Body of pancreas (tissue), 4 donors: Measurements from ENCODE around the gene CSTF1. TPM values are rescaled to one million over a fixed set of nuclear protein-coding genes. Genes with fewer than 3 reads are reported as not detected.

ENCODE experiments used
- ATAC-seq: fragments of 150-250 bp; one replicate; pipeline ENCODE4 v1.9.1; 2016
- DNase-seq, 4 donors: peaks; one replicate each; pipeline ENCODE4 v3.0.0-alpha.2; 2019
- H3K27ac ChIP-seq, 4 donors: fragments of 200-600 bp; sonication (generic); 1 replicate in 3 of 4; 2 replicates in 1 of 4; pipeline versions ENCODE4 v1.5.1 to v1.6.1; 2016 to 2019; ENCODE audit warnings: mild to moderate bottlenecking in 1 of 4, mixed read lengths in 1 of 4, moderate library complexity in 1 of 4
- H3K27me3 ChIP-seq, 2 donors: fragments of 200-600 bp; sonication (generic); one replicate each; pipeline ENCODE4 v1.6.0; 2016; ENCODE audit warnings: mild to moderate bottlenecking in 1 of 2
- H3K36me3 ChIP-seq, 2 donors: fragments of 200-600 bp; sonication (generic); replicated peaks in 1 of 2; 2 replicates each; pipeline ENCODE4 v1.5.1; 2016; ENCODE audit warnings: low read depth in 2 of 2; ENCODE audit not compliant: insufficient read depth in 1 of 2
- H3K4me1 ChIP-seq: fragments of 200-600 bp; sonication (generic); one replicate; pipeline ENCODE4 v1.6.0; 2016
- H3K4me3 ChIP-seq, 2 donors: fragments of 200-600 bp; sonication (generic); 1 replicate in 1 of 2; 2 replicates in 1 of 2; pipeline ENCODE4 v1.5.1; 2016 to 2019
- H3K9me3 ChIP-seq, 3 donors: fragments of 200-600 bp; sonication (generic); 1 replicate in 2 of 3; 2 replicates in 1 of 3; pipeline ENCODE4 v1.5.1; 2016
- POLR2A ChIP-seq, 3 donors: fragments of 450-650 bp; IDR thresholded peaks; one replicate each; pipeline ENCODE4 v1.6.1; 2016; ENCODE audit warnings: antibody characterized with exemption in 3 of 3, mild to moderate bottlenecking in 2 of 3
- WGBS, 2 donors: methylation state at CpG; one replicate each; pipeline ENCODE4 v1.1.5; 2017; 5-methylcytosine and 5-hydroxymethylcytosine counted together
- intact Hi-C: fragments of 100-400 bp; cut with DNase I; formaldehyde crosslinking; loops from one replicate; pipeline ENCODE4 v1.15.1; 2023
- total RNA-seq, 2 donors: library from RNA; depleted of rRNA; stranded (reverse); fragments of >200 nt; gene quantifications; one replicate each; pipeline ENCODE4 v1.1.0, GENCODE V29; 2016
- TF ChIP-seq, protein P1 (sequence below), 7 experiments: fragments of 450-650 bp in 4 of 7; fragments of 200-600 bp in 3 of 7; sonication (generic) in 3 of 7; IDR thresholded peaks; one replicate each; pipeline ENCODE4 v1.5.1; 2016 to 2019; ENCODE audit warnings: antibody characterized with exemption in 7 of 7

CSTF1 gene
- 10 to 100 TPM; 12.2 to 14.5 TPM for total RNA-seq

DNA sequence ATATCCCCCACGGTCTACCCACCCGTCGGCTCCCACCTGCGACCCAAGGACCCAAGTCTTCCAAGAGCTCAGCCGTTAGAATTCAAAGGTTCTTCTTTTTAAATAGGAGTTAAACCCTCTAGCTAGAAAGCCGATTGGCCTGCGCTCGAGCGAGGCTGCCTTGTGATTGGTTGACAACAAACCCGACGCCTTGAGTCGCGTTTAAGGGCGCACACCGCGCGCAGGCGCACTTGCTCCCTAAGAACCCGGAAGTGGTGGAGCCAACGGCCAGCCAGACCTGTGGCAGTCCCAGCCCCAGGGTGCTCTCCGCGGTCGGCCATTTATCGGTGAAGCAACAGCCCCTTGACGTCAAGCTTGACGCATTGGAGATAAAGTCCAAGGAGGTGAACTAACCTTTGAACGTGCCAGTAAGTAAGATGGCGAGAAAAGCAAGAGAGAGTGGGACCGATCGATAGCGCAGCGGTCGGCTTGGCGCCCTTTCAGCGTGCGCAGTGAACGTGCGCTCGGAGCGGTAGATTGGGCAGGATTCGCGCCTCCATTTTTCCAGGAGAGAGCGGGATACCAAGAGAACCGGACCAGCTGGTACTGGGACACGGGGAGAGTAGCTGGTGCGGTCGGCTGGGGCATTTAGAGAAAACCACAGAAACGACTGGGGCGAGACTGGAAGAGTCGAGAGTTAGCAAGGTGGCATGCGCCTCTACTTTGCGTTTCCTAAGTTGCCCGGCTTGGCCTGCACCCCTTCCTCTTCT, at the start of gene CSTF1, which contains the start of gene AURKA:
TSS of gene CSTF1 (plus strand) at position 514 of the 749 bp plus-strand sequence. CDS start 2,908 bp downstream, outside the sequence.
TSS of gene AURKA (minus strand) at position 84 of the 749 bp plus-strand sequence. CDS start 4,018 bp downstream, outside the sequence.
- ATAC-seq, result peak; percentile 97
- intact Hi-C loops, result no loop called here
- 0 to 1% methylated on average over 40 to 53 of the region's 53 CpGs for WGBS, 2 donors

DNA sequence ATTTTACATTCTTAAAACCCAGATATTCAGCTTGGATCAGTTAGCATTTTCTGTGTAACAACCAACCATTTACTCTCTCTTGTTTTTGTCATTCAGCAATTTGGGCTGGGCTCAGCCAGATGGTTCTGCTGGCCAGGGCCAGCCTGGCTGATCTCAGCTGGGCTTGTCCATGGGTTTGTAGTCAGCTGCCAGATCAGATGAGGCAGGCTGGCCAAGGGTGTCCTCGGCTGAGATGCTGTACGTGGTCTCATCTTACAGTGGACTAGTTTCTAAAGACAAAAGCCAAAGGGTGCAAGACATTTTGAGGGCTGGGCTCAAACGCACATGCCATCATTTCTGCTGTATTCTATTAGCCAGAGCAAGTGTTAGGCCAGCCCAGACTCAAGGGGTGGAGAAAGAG, 49.7 kb upstream of the CSTF1 start:
- WGBS, 2 donors, result 78 to 87% methylated on average over 3 of the region's 3 CpGs
- no peak for DNase-seq
- no peak for ATAC-seq
- no peaks in the 10 kb centered on the region for H3K36me3 ChIP-seq
- H3K9me3 ChIP-seq, result no peaks in the 10 kb centered on the region
- no peaks in the 10 kb centered on the region for H3K27me3 ChIP-seq
- H3K4me1 ChIP-seq, result peaks cover 12% of the 10 kb centered on the region
- no peak overlapping the region for H3K4me3 ChIP-seq
- TF ChIP-seq, protein P1, sequence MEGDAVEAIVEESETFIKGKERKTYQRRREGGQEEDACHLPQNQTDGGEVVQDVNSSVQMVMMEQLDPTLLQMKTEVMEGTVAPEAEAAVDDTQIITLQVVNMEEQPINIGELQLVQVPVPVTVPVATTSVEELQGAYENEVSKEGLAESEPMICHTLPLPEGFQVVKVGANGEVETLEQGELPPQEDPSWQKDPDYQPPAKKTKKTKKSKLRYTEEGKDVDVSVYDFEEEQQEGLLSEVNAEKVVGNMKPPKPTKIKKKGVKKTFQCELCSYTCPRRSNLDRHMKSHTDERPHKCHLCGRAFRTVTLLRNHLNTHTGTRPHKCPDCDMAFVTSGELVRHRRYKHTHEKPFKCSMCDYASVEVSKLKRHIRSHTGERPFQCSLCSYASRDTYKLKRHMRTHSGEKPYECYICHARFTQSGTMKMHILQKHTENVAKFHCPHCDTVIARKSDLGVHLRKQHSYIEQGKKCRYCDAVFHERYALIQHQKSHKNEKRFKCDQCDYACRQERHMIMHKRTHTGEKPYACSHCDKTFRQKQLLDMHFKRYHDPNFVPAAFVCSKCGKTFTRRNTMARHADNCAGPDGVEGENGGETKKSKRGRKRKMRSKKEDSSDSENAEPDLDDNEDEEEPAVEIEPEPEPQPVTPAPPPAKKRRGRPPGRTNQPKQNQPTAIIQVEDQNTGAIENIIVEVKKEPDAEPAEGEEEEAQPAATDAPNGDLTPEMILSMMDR (IDR thresholded peaks at IDR 0.05), result no peak
- TF ChIP-seq POLR2A (IDR thresholded peaks at IDR 0.05), result no peak
- intact Hi-C loops, result no loop called here
- H3K27ac ChIP-seq, result no peak overlapping the region

More for the DNA sequence above, at the start of gene CSTF1, which contains the start of gene AURKA:
- peak within 1 kb of the TSS; percentile 77 to 85 for H3K4me3 ChIP-seq
- H3K4me1 ChIP-seq, result peaks cover 19% of the 10 kb centered on the region
- DNase-seq, result peak; percentile 99 to 100 (median 99)
- TF ChIP-seq, protein P1 (IDR thresholded peaks at IDR 0.05), result no peak
- peak in 2 of 3 donors; percentile 58 to 66 for TF ChIP-seq POLR2A (IDR thresholded peaks at IDR 0.05)
- peak within 1 kb of the TSS; percentile 75 to 89 (median 84) for H3K27ac ChIP-seq
- peaks cover 0 to 16% of the 10 kb centered on the region in 2 donors for H3K36me3 ChIP-seq
- no peaks in the 10 kb centered on the region for H3K9me3 ChIP-seq
- no peaks in the 10 kb centered on the region for H3K27me3 ChIP-seq

DNA sequence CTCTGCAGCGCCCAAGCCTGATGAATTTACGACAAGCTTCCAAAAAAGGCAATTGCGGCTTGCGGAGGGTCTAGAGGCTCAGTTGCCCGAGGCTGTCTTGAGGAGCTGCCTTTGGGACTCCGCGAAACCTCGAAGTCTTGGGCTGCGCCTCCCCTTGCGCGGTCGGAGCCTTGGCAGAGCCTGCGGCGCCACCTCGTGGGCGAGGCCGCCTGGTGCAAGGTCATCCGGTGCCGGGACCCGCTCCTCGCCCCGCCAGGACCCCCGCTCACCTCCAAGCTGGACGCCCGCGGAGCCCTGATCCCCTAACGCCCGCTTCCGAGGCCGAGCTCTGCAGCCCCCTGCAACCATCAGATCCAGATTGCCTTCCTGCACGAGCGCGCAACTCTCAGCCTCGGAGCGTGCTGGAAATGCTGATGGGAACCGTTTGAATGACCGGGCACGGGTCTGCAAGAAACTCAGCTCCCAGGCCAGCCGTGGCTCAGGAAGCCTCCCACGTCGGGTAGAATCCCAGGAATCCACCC, 48.5 kb upstream of the CSTF1 start:
- WGBS, 2 donors, result 2% methylated on average over 33 to 41 of the region's 41 CpGs
- Histone ChIP-seq H3K4me3 (no peak overlapping the region), H3K27me3 (no peaks in the 10 kb centered on the region), H3K27ac (no peak overlapping the region), H3K36me3 (no peaks in the 10 kb centered on the region), H3K9me3 (no peaks in the 10 kb centered on the region), H3K4me1 (peaks cover 24% of the 10 kb centered on the region)
- ATAC-seq (peak; percentile 67), DNase-seq (peak; percentile 47 to 69 (median 56))
- intact Hi-C loops, result no loop called here
- TF ChIP-seq, protein P1 (IDR thresholded peaks at IDR 0.05), result peak; percentile 36 to 75 (median 67)
- no peak for TF ChIP-seq POLR2A (IDR thresholded peaks at IDR 0.05)

DNA sequence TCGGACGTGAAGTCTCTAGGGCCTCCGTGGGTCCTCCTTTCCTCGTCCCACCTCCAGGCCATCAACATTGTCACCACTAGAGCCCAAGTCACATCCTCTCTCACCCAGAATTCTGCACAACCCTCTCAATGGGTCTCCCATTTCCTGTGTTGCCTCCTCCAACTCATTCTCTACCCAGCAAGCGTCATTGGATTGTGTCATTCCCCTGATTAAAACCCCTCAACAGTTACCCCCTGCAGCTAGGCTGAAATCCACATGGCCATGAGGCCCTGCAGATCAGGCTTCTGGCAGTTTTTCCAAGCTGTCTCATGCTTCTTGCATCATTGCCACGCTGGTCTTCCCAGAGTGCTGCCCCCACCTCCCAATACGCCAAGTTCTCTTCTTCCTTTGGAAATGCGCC, 46.5 kb upstream of the CSTF1 start:
- WGBS, 2 donors, result 90 to 91% methylated on average over 8 of the region's 8 CpGs
- ATAC-seq, result no peak
- TF ChIP-seq, protein P1 (IDR thresholded peaks at IDR 0.05), result no peak
- no peak for TF ChIP-seq POLR2A (IDR thresholded peaks at IDR 0.05)

More for the DNA sequence above, 46.5 kb upstream of the CSTF1 start:
- intact Hi-C loops, result no loop called here
- Histone ChIP-seq H3K4me1 (peaks cover 25% of the 10 kb centered on the region), H3K27me3 (no peaks in the 10 kb centered on the region), H3K36me3 (no peaks in the 10 kb centered on the region), H3K9me3 (no peaks in the 10 kb centered on the region), H3K4me3 (no peak overlapping the region), H3K27ac (no peak overlapping the region)
- no peak for DNase-seq
